Gastrocnemius medialis (tissue), 4 donors: ENCODE results near the gene KCNQ1. TPM values are rescaled to one million over a fixed set of nuclear protein-coding genes. Genes with fewer than 3 reads are reported as not detected.

Experiments used
- ATAC-seq, 2 donors: fragments of 150-250 bp; one replicate each; pipeline ENCODE4 v1.9.1; 2016
- DNase-seq, 2 donors: peaks; one replicate each; pipeline ENCODE4 v3.0.0-alpha.2; 2019
- H3K27ac ChIP-seq, 4 donors: fragments of 200-600 bp; sonication (generic); 1 replicate in 1 of 4; 2 replicates in 3 of 4; pipeline ENCODE4 v1.5.1; 2016 to 2018; ENCODE audit warnings: mild to moderate bottlenecking in 2 of 4, moderate library complexity in 1 of 4
- H3K27me3 ChIP-seq, 3 donors: fragments of 200-600 bp; sonication (generic) in 2 of 3; 1 replicate in 1 of 3; 2 replicates in 2 of 3; pipeline versions ENCODE4 v1.5.1 to v1.6.0; 2016 to 2019; ENCODE audit warnings: mild to moderate bottlenecking in 1 of 3, moderate library complexity in 1 of 3
- H3K36me3 ChIP-seq, 2 donors: fragments of 200-600 bp; sonication (generic) in 1 of 2; one replicate each; pipeline ENCODE4 v1.5.1; 2017 to 2018
- H3K4me1 ChIP-seq, 2 donors: fragments of 200-600 bp; sonication (generic) in 1 of 2; one replicate each; pipeline ENCODE4 v1.5.1; 2016 to 2017; ENCODE audit warnings: mild to moderate bottlenecking in 2 of 2
- H3K4me3 ChIP-seq, 4 donors: fragments of 200-600 bp; sonication (generic) in 3 of 4; 1 replicate in 1 of 4; 2 replicates in 3 of 4; pipeline ENCODE4 v1.5.1; 2016 to 2019; ENCODE audit warnings: mild to moderate bottlenecking in 2 of 4
- H3K9me3 ChIP-seq, 3 donors: fragments of 200-600 bp; sonication (generic) in 2 of 3; 1 replicate in 1 of 3; 2 replicates in 2 of 3; pipeline ENCODE4 v1.5.1; 2016 to 2019
- POLR2A ChIP-seq, 2 donors: fragments of 450-650 bp; IDR thresholded peaks; one replicate each; pipeline ENCODE4 v1.6.1; 2017; ENCODE audit warnings: antibody characterized with exemption in 2 of 2, mild to moderate bottlenecking in 2 of 2, moderate library complexity in 2 of 2
- in situ Hi-C, 4 donors: fragments of 200-750 bp; cut with MboI; loops; one replicate each; pipeline versions ENCODE4 v1.15.0 to v1.8.0; 2017; ENCODE audit warnings: low sequenced_read_pairs in 4 of 4
- intact Hi-C: fragments of 100-400 bp; cut with DNase I; formaldehyde crosslinking; loops from one replicate; pipeline ENCODE4 v1.15.1; 2023; ENCODE audit warnings: low total_unique reads
- total RNA-seq, 4 donors: library from RNA; depleted of rRNA; stranded (reverse); fragments of >200 nt; gene quantifications; one replicate each; pipeline versions ENCODE4 v1.1.0 to v1.2.3, GENCODE V29; 2016
- TF ChIP-seq, protein P1 (sequence below), 5 experiments: fragments of 450-650 bp in 3 of 5; fragments of 200-600 bp in 2 of 5; sonication (generic) in 2 of 5; IDR thresholded peaks in 4 of 5; conservative IDR thresholded peaks in 1 of 5; 1 replicate in 4 of 5; 2 replicates in 1 of 5; pipeline ENCODE4 v1.5.1; 2016 to 2019; ENCODE audit warnings: antibody characterized with exemption in 5 of 5, mild to moderate bottlenecking in 3 of 5, moderate library complexity in 3 of 5

KCNQ1 gene
- total RNA-seq, 4 donors from 2014 or later = 0.15 to 1.00 (median 0.67) TPM

DNA sequence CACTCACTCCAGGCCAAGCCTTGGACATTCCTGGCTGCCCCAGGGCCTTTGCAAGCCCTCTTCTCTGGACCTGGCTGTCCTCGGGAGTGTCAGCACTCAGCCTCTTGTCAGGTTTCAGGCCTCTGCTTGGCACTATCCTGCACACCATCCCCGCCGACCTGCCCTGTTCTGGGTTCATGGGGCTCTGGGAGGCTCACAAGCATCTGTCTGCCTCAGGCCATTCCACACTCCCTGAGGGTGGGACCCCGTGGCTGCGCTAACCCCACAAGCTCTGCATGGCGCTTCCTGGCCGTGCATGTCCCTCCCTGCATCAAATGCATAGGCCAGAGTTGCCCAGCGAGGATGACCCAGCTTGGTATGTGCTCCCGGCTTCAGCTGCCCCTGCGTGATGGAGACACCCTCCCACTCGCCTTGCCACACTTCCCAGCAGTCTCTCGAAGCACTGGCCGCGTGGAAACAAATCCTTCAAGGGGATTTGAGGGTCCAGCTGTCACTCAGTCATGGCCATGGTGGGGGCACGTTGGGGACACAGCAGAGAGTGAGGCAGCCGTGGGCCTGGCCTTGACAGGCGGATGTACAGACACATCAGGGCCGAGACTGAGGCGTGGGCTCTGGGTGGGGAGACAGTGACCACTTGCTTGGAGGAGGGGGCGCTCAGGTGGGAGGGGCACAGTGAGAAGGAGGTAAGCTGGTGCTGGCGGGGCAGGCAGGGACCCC lies 87.3 kb downstream of the KCNQ1 start:
- no peak for TF ChIP-seq POLR2A (IDR thresholded peaks at IDR 0.05)
- TF ChIP-seq, protein P1, sequence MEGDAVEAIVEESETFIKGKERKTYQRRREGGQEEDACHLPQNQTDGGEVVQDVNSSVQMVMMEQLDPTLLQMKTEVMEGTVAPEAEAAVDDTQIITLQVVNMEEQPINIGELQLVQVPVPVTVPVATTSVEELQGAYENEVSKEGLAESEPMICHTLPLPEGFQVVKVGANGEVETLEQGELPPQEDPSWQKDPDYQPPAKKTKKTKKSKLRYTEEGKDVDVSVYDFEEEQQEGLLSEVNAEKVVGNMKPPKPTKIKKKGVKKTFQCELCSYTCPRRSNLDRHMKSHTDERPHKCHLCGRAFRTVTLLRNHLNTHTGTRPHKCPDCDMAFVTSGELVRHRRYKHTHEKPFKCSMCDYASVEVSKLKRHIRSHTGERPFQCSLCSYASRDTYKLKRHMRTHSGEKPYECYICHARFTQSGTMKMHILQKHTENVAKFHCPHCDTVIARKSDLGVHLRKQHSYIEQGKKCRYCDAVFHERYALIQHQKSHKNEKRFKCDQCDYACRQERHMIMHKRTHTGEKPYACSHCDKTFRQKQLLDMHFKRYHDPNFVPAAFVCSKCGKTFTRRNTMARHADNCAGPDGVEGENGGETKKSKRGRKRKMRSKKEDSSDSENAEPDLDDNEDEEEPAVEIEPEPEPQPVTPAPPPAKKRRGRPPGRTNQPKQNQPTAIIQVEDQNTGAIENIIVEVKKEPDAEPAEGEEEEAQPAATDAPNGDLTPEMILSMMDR (IDR thresholded peaks at IDR 0.05 in 4 of 5, conservative IDR thresholded peaks at IDR 0.05 in 1 of 5) = no peak
- DNase-seq (no peak), ATAC-seq (no peak)
- H3K9me3 ChIP-seq = no peaks in the 10 kb centered on the region
- H3K4me3 ChIP-seq = no peak overlapping the region
- intact Hi-C loops = loop anchor here (1.0 to 10.0 kb wide), 6 partner anchors 90 to 360 kb away; partner anchors contain the start of genes C11orf21, TRPM5 and TSPAN32
- no peaks in the 10 kb centered on the region for H3K36me3 ChIP-seq
- H3K4me1 ChIP-seq = peaks cover 6 to 7% of the 10 kb centered on the region in 2 donors
- in situ Hi-C loops = loop anchor here (5.0 to 10.0 kb wide), 4 partner anchors 105 to 355 kb away; partner anchors contain the start of gene CDKN1C (in 3 of the 4)
- no peaks in the 10 kb centered on the region for H3K27me3 ChIP-seq
- no peak overlapping the region for H3K27ac ChIP-seq

- H3K4me3 ChIP-seq = peak overlapping the region in 3 of 4 donors; percentile 29 to 42 (median 42)
- in situ Hi-C loops = loop anchor here (5.0 to 10.0 kb wide), 4 partner anchors 106 to 354 kb away; partner anchors contain the start of gene CDKN1C (in 3 of the 4)
Measured at GRCh38 chr11:2532704-2533586, 88.1 kb downstream of the KCNQ1 start.

DNA sequence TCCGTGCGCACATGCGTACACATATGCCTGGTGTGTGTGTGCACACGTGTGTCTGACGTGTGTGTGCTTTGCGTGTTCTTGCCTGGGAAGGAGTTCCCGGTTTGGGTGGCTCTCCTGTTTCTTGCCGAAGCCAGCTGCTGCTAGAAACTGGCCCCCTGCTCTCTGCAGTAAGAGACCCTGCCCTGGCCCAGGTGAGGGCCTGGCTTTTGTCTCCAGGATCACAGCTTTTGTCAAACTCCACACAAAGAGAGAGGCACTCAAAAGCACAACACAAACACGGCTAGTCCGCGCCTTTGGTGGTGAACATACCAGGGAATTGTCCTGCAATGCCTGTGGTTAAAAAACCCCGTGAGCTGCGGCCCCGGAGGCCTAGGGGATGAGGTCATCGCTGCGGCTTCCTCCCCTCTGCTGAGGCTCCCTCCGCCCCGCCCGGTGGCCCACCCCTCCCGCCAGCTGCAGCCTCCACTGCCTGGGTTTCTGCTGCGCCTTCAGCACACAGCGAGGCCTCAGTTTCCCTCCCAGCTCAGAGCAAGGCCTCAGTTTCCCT lies 88.9 kb downstream of the KCNQ1 start:
- no peaks in the 10 kb centered on the region for H3K36me3 ChIP-seq
- in situ Hi-C loops (loop anchor here (5.0 to 10.0 kb wide), 4 partner anchors 106 to 354 kb away; partner anchors contain the start of gene CDKN1C (in 3 of the 4)), intact Hi-C loops (loop anchor here (5.0 to 10.0 kb wide), 3 partner anchors 91 to 229 kb away; partner anchors contain the start of genes C11orf21, TRPM5 and TSPAN32)
- peaks cover 6 to 7% of the 10 kb centered on the region in 2 donors for H3K4me1 ChIP-seq
- H3K27ac ChIP-seq = no peak overlapping the region
- no peaks in the 10 kb centered on the region for H3K9me3 ChIP-seq
- peak overlapping the region in 1 of 4 donors; percentile 29 for H3K4me3 ChIP-seq
- TF ChIP-seq, protein P1 (IDR thresholded peaks at IDR 0.05 in 4 of 5, conservative IDR thresholded peaks at IDR 0.05 in 1 of 5) = no peak
- TF ChIP-seq POLR2A (IDR thresholded peaks at IDR 0.05) = no peak
- H3K27me3 ChIP-seq = no peaks in the 10 kb centered on the region
- DNase-seq (peak; percentile 29 to 40), ATAC-seq (no peak)

More at GRCh38 chr11:2532704-2533586, 88.1 kb downstream of the KCNQ1 start:
- DNase-seq = peak; percentile 69 to 76
- peaks cover 6 to 7% of the 10 kb centered on the region in 2 donors for H3K4me1 ChIP-seq
- peak overlapping the region in 1 of 4 donors; percentile 24 for H3K27ac ChIP-seq
- no peaks in the 10 kb centered on the region for H3K27me3 ChIP-seq
- H3K9me3 ChIP-seq = no peaks in the 10 kb centered on the region
- H3K36me3 ChIP-seq = no peaks in the 10 kb centered on the region
- TF ChIP-seq POLR2A (IDR thresholded peaks at IDR 0.05) = no peak
- TF ChIP-seq, protein P1 (IDR thresholded peaks at IDR 0.05 in 4 of 5, conservative IDR thresholded peaks at IDR 0.05 in 1 of 5) = peak; percentile 98 to 100 (median 99)
- intact Hi-C loops = loop anchor here (1.0 to 10.0 kb wide), 5 partner anchors 91 to 359 kb away; partner anchors contain the start of genes C11orf21, TRPM5 and TSPAN32
- ATAC-seq = peak; percentile 80 to 87
